ENCODE measurements around the gene ATP6V0C.

ATP6V0C gene

DNA sequence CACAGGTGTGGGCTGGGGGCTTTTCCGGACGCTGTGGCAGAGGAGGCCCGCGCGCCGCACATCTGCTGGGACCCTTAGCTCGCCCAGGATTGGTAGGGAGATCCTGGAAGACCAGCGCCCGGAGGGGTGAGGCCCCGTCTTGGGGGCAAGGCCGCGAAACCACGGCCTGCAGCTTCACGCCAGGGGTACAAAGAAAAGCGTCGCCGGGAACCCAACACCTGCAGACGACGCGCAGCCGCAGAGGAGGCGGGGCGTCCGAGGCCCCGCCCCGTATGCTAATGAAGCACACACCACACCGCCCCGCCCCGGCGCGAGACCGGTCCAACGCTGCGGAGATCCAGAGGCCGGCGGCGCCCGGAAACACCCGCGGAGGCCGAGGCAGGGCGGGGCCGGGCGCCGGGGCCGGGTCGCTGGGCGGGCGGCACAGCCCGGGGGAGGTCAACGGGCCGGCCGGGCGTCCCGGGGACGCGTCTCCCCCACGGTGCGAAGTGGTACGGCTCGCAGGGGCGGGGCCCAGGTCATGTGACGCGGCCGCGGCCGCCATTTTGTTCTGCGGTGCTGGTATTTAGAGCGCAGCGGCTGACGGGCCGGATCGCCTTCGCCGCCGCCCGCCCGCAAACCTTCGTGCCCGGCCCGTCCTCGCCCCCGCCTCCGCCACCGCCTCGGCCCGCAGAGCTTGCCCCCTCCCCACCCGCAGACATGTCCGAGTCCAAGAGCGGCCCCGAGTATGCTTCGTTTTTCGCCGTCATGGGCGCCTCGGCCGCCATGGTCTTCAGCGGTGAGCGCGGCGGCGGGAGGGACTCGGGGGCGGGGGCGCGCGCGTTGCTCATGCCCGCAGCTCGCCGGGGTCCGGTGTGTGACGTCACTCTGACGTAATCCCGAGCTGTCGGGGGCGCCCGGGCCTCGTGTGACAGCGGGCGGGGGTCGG is at the start of gene ATP6V0C:
Gene ATP6V0C, plus strand, starts transcription at position 548 of the 928 bp plus-strand sequence. Its CDS starts 152 bp downstream, at position 700.
- Histone ChIP-seq H3K9me3 (ENCODE audit: control insufficient read depth in 1 of 2, low read length in 2 of 2) (no peaks in the 10 kb centered on the region), H3K4me3 (ENCODE audit: low read depth in 1 of 2, low read length in 2 of 2) (peak within 1 kb of the TSS; percentile 86 to 92), H3K27ac (ENCODE audit: low read depth, low read length) (peak within 1 kb of the TSS; percentile 98), H3K4me1 (ENCODE audit: control insufficient read depth in 1 of 2, insufficient read depth in 2 of 2, low read length in 2 of 2) (peaks cover 45 to 52% of the 10 kb centered on the region in 2 donors), H3K9ac (ENCODE audit: low read depth in 1 of 2, low read length in 2 of 2) (peak within 1 kb of the TSS; percentile 98), H3K36me3 (ENCODE audit: control insufficient read depth in 1 of 2, insufficient read depth in 2 of 2, low read length in 2 of 2) (peaks cover 0 to 3% of the 10 kb centered on the region in 2 donors), H3K27me3 (ENCODE audit: control insufficient read depth in 1 of 2, insufficient read depth in 2 of 2, low read length in 2 of 2) (no peaks in the 10 kb centered on the region)

DNA sequence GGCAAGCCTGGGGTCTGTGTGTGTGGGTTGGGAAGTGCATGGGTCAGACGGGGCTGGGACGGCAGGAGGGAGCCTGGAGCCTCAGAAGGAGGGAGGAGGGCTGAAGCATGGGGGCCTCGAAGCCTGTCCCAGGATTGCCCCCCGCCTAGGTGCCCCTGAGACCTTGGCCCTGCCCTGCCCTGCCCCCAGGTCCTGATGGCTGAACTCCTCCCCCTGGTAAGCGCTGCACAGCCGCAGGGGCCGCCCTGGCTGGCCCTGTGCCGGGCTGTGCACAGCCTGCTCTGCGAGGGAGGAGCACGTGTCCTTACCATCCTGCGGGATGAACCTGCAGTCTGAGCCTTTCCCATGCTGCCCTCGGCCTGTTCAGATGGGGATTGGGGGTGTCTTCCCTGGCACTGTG is 49.4 kb upstream of the ATP6V0C start:
- Histone ChIP-seq H3K27ac (ENCODE audit: low read depth, low read length) (no peak overlapping the region), H3K36me3 (ENCODE audit: control insufficient read depth in 1 of 2, insufficient read depth in 2 of 2, low read length in 2 of 2) (no peaks in the 10 kb centered on the region), H3K9me3 (ENCODE audit: control insufficient read depth in 1 of 2, low read length in 2 of 2) (no peaks in the 10 kb centered on the region), H3K9ac (ENCODE audit: low read depth in 1 of 2, low read length in 2 of 2) (no peak overlapping the region), H3K4me3 (ENCODE audit: low read depth in 1 of 2, low read length in 2 of 2) (no peak overlapping the region), H3K4me1 (ENCODE audit: control insufficient read depth in 1 of 2, insufficient read depth in 2 of 2, low read length in 2 of 2) (peaks cover 9 to 11% of the 10 kb centered on the region in 2 donors), H3K27me3 (ENCODE audit: control insufficient read depth in 1 of 2, insufficient read depth in 2 of 2, low read length in 2 of 2) (peaks cover 6 to 20% of the 10 kb centered on the region in 2 donors)

DNA sequence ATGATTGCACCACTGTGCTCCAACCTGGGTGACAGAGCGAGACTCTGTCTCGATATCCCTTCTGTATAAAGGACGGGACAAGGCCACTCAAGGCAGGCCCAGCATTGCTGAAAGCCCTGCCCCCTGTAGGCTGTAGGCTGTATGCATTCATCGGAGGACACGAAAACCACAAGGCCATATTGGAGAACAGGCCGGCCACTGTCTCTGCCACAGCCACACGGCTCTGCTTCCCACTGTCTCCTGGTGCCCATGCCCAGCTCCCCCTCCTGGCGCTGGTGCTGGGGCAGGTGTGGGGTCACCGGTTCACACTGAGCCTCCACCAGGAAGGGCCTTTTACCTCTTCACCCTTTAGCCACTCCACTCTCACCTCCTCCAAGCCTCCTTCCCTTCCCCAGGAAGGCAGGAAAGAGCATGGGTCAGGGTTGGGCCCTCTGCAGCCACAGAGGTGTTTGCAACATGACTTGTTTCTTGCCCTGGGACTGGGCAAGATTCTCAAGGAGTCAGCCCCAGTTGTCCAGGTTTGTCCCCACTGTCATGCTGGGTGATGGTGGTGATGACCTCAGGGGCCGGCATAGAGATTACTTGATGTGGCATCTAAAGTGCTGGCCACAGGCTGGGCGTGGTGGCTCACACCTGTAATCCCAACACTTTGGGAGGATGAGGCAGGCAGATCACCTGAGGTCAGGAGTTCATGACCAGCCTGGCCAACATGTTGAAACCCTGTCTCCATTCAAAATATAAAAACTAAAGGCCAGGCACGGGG is 47.9 kb upstream of the ATP6V0C start:
- no peaks in the 10 kb centered on the region for H3K9me3 ChIP-seq (ENCODE audit: control insufficient read depth in 1 of 2, low read length in 2 of 2)
- H3K9ac ChIP-seq (ENCODE audit: low read depth in 1 of 2, low read length in 2 of 2), result no peak overlapping the region
- H3K27ac ChIP-seq (ENCODE audit: low read depth, low read length), result no peak overlapping the region
- peaks cover 0 to 7% of the 10 kb centered on the region in 2 donors for H3K4me1 ChIP-seq (ENCODE audit: control insufficient read depth in 1 of 2, insufficient read depth in 2 of 2, low read length in 2 of 2)
- H3K36me3 ChIP-seq (ENCODE audit: control insufficient read depth in 1 of 2, insufficient read depth in 2 of 2, low read length in 2 of 2), result no peaks in the 10 kb centered on the region
- no peak overlapping the region for H3K4me3 ChIP-seq (ENCODE audit: low read depth in 1 of 2, low read length in 2 of 2)
- H3K27me3 ChIP-seq (ENCODE audit: control insufficient read depth in 1 of 2, insufficient read depth in 2 of 2, low read length in 2 of 2), result peaks cover 21 to 34% of the 10 kb centered on the region in 2 donors

DNA sequence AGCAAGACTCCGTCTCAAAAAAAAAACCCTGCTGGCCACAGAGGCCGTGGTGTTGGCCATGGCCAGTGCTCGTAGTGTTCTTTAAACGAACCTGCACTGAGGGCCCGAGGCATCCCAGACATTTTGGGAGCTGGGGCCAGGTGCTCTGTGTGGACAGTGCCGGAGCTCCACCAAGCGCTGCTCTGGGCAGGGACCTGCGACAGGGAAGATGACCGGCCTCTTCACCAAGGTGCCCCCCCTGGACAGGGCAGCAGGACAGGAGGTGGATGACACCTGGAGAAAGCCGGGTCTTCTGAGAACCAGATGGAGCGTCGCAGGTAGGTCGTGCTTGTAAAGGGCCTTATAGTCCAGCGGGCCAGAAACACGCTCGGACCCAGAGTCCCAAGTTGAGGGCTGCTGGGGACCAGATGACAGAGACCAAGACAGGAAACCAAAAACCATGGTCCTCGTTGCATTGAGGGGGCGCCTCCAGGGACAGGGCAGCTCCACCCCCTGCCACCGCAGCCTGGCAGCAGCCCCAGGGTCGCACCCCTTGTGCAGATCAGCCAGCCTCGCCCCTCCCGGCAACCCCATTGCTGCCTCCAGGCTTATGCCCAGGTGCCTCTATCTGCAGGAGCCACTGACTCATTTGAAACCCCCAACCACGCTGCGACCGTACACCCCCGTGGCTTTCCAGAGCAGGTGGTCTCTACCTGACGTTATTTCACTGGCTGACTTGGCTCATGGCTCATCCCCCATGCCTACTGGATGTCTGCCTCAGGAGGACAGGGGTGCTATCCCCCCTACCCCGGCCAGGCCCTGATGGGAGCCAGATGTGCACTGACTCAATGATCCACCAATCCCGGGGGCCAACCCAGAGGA is 46.9 kb upstream of the ATP6V0C start:
- Histone ChIP-seq H3K9me3 (ENCODE audit: control insufficient read depth in 1 of 2, low read length in 2 of 2) (no peaks in the 10 kb centered on the region), H3K27ac (ENCODE audit: low read depth, low read length) (no peak overlapping the region), H3K4me1 (ENCODE audit: control insufficient read depth in 1 of 2, insufficient read depth in 2 of 2, low read length in 2 of 2) (peaks cover 2 to 7% of the 10 kb centered on the region in 2 donors), H3K27me3 (ENCODE audit: control insufficient read depth in 1 of 2, insufficient read depth in 2 of 2, low read length in 2 of 2) (peaks cover 23 to 40% of the 10 kb centered on the region in 2 donors), H3K4me3 (ENCODE audit: low read depth in 1 of 2, low read length in 2 of 2) (peak overlapping the region in 1 of 2 donors; percentile 54), H3K36me3 (ENCODE audit: control insufficient read depth in 1 of 2, insufficient read depth in 2 of 2, low read length in 2 of 2) (no peaks in the 10 kb centered on the region), H3K9ac (ENCODE audit: low read depth in 1 of 2, low read length in 2 of 2) (no peak overlapping the region)

DNA sequence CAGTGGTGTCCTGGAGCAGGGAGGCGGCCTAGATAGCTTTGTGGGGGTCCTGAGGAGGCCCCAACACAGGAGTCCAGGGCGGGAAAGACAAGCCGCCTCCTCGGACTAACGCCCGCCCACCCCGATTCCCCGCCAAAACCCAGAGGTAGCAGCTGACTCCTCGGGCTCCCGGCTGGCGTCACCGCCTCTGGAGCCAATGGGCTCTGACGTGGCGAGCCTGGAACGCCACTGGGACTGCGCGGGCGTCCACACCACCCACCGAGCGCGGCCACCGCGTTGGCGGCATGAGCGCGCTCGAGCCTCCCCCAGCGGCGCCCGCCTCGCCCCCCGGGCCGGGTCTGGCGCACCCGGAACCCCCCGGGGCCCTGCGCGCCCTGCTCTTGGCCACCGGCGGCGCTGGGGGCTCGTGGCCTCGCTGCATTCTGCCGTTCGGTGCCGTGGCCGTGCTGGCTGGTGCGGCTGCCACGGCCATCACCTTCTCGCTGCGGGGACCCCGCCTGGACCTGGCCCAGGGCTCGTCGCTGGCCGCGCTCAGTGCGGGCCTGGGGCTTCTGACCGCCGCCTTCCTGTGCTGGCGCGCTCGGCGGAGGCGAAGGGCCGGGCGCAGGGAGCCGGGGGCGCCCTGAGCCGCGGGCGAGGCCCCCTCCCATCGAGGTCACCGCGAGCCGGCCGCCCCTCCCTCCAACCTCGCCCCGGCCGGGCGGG is 46.1 kb upstream of the ATP6V0C start:
- H3K27me3 ChIP-seq (ENCODE audit: control insufficient read depth in 1 of 2, insufficient read depth in 2 of 2, low read length in 2 of 2), result peaks cover 31 to 48% of the 10 kb centered on the region in 2 donors
- H3K4me1 ChIP-seq (ENCODE audit: control insufficient read depth in 1 of 2, insufficient read depth in 2 of 2, low read length in 2 of 2), result peaks cover 4 to 7% of the 10 kb centered on the region in 2 donors
- H3K9ac ChIP-seq (ENCODE audit: low read depth in 1 of 2, low read length in 2 of 2), result no peak overlapping the region
- no peaks in the 10 kb centered on the region for H3K36me3 ChIP-seq (ENCODE audit: control insufficient read depth in 1 of 2, insufficient read depth in 2 of 2, low read length in 2 of 2)
- H3K9me3 ChIP-seq (ENCODE audit: control insufficient read depth in 1 of 2, low read length in 2 of 2), result no peaks in the 10 kb centered on the region
- H3K4me3 ChIP-seq (ENCODE audit: low read depth in 1 of 2, low read length in 2 of 2), result peak overlapping the region; percentile 40 to 54
- H3K27ac ChIP-seq (ENCODE audit: low read depth, low read length), result no peak overlapping the region

DNA sequence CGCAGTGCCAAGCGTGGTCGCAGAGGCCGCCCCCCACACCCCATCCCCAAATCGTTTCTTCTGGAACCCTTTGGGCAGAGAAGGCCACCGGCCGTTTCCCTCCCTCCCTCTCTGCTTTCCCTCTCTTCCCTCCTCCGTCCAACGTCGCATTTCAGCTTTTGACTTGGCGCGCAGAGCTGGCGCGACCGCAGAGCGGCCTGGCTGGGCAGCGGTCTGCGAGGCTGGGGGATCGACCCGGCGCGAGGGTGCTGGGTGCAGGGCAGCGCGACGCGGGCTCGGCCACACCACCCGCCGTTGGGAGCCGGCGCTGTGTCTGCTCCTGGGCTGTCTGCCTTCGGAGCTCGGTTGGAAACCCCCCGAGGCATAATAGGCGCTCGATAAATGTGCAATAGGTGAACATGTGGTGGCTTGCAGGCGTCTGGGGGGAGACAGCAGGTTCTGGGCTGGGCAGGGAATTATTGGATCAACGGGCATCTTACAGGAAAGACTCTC is 45.5 kb upstream of the ATP6V0C start:
- Histone ChIP-seq H3K36me3 (ENCODE audit: control insufficient read depth in 1 of 2, insufficient read depth in 2 of 2, low read length in 2 of 2) (no peaks in the 10 kb centered on the region), H3K27me3 (ENCODE audit: control insufficient read depth in 1 of 2, insufficient read depth in 2 of 2, low read length in 2 of 2) (peaks cover 37 to 54% of the 10 kb centered on the region in 2 donors), H3K9ac (ENCODE audit: low read depth in 1 of 2, low read length in 2 of 2) (no peak overlapping the region), H3K27ac (ENCODE audit: low read depth, low read length) (no peak overlapping the region), H3K4me1 (ENCODE audit: control insufficient read depth in 1 of 2, insufficient read depth in 2 of 2, low read length in 2 of 2) (peaks cover 4 to 7% of the 10 kb centered on the region in 2 donors), H3K4me3 (ENCODE audit: low read depth in 1 of 2, low read length in 2 of 2) (peak overlapping the region; percentile 40 to 54), H3K9me3 (ENCODE audit: control insufficient read depth in 1 of 2, low read length in 2 of 2) (no peaks in the 10 kb centered on the region)

DNA sequence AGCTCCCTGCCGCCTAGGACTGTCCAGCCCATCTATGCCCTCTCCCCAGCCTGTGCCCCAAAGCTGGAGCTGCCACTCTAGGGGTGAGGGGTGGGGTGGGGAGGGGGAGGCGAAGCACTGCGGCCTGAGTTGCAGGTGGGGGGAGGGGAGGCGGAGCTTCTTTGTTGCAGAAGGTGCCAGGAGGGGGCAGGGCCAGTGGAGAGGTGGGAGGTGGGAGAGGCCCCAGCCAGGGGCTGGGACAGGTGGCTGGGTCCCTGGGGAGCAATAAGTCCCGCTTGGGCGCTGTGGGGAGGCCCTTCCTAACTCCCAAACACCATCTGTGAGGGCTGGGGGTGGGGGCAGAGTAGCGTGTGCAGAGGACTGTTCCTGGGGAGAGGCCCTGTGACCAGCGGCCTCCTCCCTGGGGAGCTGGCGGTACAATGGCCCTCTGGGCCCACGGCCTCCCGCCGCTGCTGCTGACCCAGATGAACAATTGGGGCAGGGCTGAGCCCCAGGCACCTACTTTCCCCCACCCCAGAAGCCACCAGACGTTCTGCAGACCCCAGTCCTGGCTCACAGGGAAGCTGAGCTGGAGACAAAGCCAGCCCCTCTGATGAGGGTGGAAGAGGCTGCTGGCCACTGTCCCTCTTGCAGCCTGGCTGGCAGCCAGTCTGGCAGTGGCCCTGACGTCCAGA is 44.9 kb upstream of the ATP6V0C start:
- no peak overlapping the region for H3K27ac ChIP-seq (ENCODE audit: low read depth, low read length)
- H3K27me3 ChIP-seq (ENCODE audit: control insufficient read depth in 1 of 2, insufficient read depth in 2 of 2, low read length in 2 of 2), result peaks cover 39 to 56% of the 10 kb centered on the region in 2 donors
- H3K9me3 ChIP-seq (ENCODE audit: control insufficient read depth in 1 of 2, low read length in 2 of 2), result no peaks in the 10 kb centered on the region
- H3K36me3 ChIP-seq (ENCODE audit: control insufficient read depth in 1 of 2, insufficient read depth in 2 of 2, low read length in 2 of 2), result no peaks in the 10 kb centered on the region
- no peak overlapping the region for H3K9ac ChIP-seq (ENCODE audit: low read depth in 1 of 2, low read length in 2 of 2)
- peaks cover 4 to 7% of the 10 kb centered on the region in 2 donors for H3K4me1 ChIP-seq (ENCODE audit: control insufficient read depth in 1 of 2, insufficient read depth in 2 of 2, low read length in 2 of 2)
- H3K4me3 ChIP-seq (ENCODE audit: low read depth in 1 of 2, low read length in 2 of 2), result peak overlapping the region in 1 of 2 donors; percentile 40

DNA sequence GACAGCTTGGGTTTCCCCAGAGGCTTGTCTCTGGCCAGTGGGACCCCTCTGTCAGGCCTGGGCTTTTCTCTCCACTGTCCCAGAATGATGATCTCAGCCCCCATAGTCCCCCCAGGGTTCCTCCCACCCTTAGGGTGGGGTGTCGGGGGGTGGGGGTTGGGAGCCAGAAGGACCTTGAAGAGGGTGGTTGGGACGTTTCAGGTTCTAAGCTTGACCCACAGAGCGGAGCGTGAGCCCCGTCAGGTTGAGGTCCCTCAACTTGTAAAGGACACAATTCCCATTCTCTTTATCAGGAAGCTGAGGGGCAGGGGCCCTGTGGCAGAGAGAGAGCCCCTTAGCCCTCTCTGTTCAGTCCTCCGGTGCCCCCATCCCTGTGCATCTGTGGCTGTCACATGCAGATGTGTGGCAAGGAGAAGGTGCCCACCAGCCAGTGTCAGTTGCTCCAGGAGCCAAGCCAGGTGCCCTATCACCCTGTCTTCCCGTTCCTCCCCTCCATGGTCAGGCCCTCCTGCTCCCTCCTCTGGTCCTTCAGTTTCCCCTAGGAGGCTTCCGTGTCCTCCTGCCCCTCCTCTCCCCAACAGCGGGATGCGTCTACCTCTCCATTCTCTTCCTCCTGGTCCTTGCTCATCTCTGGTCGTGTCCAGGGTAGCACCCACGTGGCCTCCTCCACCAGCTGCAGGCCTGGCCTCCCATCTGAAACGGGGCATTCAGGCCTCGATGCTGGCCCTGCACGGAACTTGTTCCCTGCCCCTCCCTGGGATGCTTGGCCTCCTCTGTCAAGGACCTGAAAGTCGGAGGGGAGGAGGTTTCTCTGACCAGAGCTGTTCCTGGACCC is 44.1 kb upstream of the ATP6V0C start:
- Histone ChIP-seq H3K4me3 (ENCODE audit: low read depth in 1 of 2, low read length in 2 of 2) (no peak overlapping the region), H3K9me3 (ENCODE audit: control insufficient read depth in 1 of 2, low read length in 2 of 2) (no peaks in the 10 kb centered on the region), H3K27me3 (ENCODE audit: control insufficient read depth in 1 of 2, insufficient read depth in 2 of 2, low read length in 2 of 2) (peaks cover 39 to 56% of the 10 kb centered on the region in 2 donors), H3K9ac (ENCODE audit: low read depth in 1 of 2, low read length in 2 of 2) (no peak overlapping the region), H3K4me1 (ENCODE audit: control insufficient read depth in 1 of 2, insufficient read depth in 2 of 2, low read length in 2 of 2) (peaks cover 7 to 9% of the 10 kb centered on the region in 2 donors), H3K27ac (ENCODE audit: low read depth, low read length) (no peak overlapping the region), H3K36me3 (ENCODE audit: control insufficient read depth in 1 of 2, insufficient read depth in 2 of 2, low read length in 2 of 2) (no peaks in the 10 kb centered on the region)
